Endometrium (tissue), 2 donors: ENCODE data around the gene BEND6.
A peak's percentile ranks its signal among the peaks of the same experiment; 100 is the strongest.
"Not testable (repeated sequence)": the region's sequence is repeated elsewhere in the genome, so short reads cannot be mapped to it uniquely, and the experiment has no call there.

Source experiments
- FAIRE-seq: peaks from 2 replicates; lab custom pipeline; 2012; peaks lifted over from hg19 to GRCh38; lab: Jason Lieb, UNC
- donor health status: control.
- donor health status: control.

Gene BEND6

GRCh38 chr6:56984361-56984760, 29.5 kb downstream of the BEND6 start:
- no peak for FAIRE-seq

- no peak for FAIRE-seq
Observed at GRCh38 chr6:56984884-56985283, 30.0 kb downstream of the BEND6 start.

- no peak for FAIRE-seq
Observed at GRCh38 chr6:56986611-56987010, 31.7 kb downstream of the BEND6 start.

- FAIRE-seq = no peak
Observed at GRCh38 chr6:56988145-56988544, 33.2 kb downstream of the BEND6 start.

- no peak for FAIRE-seq
Observed at GRCh38 chr6:56992036-56992435, 37.1 kb downstream of the BEND6 start.

- FAIRE-seq = no peak
Observed at GRCh38 chr6:56992703-56993102, 37.8 kb downstream of the BEND6 start.

- FAIRE-seq = no peak
Observed at GRCh38 chr6:56995347-56995902, 40.5 kb downstream of the BEND6 start.

GRCh38 chr6:56996401-56996800, 41.5 kb downstream of the BEND6 start:
- FAIRE-seq = no peak

- no peak for FAIRE-seq
Observed at GRCh38 chr6:56999049-56999448, 44.1 kb downstream of the BEND6 start.

GRCh38 chr6:56999748-57000147, 44.8 kb downstream of the BEND6 start:
- not testable (repeated sequence) for FAIRE-seq

GRCh38 chr6:57002197-57002596, 47.3 kb downstream of the BEND6 start:
- FAIRE-seq = no peak

GRCh38 chr6:57004292-57004691, 49.4 kb downstream of the BEND6 start:
- FAIRE-seq = no peak

- no peak for FAIRE-seq
Observed at GRCh38 chr6:57006101-57006500, 51.2 kb downstream of the BEND6 start.

GRCh38 chr6:57008069-57008468, 53.2 kb downstream of the BEND6 start:
- not testable (repeated sequence) for FAIRE-seq

GRCh38 chr6:57013521-57013926, 58.6 kb downstream of the BEND6 start:
- FAIRE-seq = no peak

- no peak for FAIRE-seq
Observed at GRCh38 chr6:57017069-57017468, 62.2 kb downstream of the BEND6 start.

GRCh38 chr6:57017841-57018240, 62.9 kb downstream of the BEND6 start:
- no peak for FAIRE-seq

- FAIRE-seq = no peak
Observed at GRCh38 chr6:57019434-57019833, 64.5 kb downstream of the BEND6 start.

GRCh38 chr6:57021086-57021720, 66.3 kb downstream of the BEND6 start:
- peak; percentile 35 for FAIRE-seq

- no peak for FAIRE-seq
Observed at GRCh38 chr6:57024321-57024720, 69.4 kb downstream of the BEND6 start.

- FAIRE-seq = no peak
Observed at GRCh38 chr6:57024775-57025174, 69.9 kb downstream of the BEND6 start.

- FAIRE-seq = no peak
Observed at GRCh38 chr6:57026001-57026400, 71.1 kb downstream of the BEND6 start.

GRCh38 chr6:57027301-57027700, 72.4 kb downstream of the BEND6 start:
- FAIRE-seq = no peak

- no peak for FAIRE-seq
Observed at GRCh38 chr6:57029213-57029612, 74.3 kb downstream of the BEND6 start.
